Keratinocyte (primary cell): ENCODE data around the gene NUDT21. TPM values are rescaled to one million over a fixed set of nuclear protein-coding genes. Genes with fewer than 3 reads are reported as not detected.

Source experiments
- DNase-seq: peaks from one replicate; pipeline ENCODE4 v3.0.0-alpha.2; 2011; ENCODE audit warnings: low read depth, missing footprints, low spot score
- FAIRE-seq: peaks from 2 replicates; lab custom pipeline; 2011; peaks lifted over from hg19 to GRCh38; lab: Jason Lieb, UNC
- H2AFZ ChIP-seq: 2 replicates; pipeline ENCODE4 v1.6.0; 2012; ENCODE audit warnings: low read length, control low read depth, inconsistent platforms; ENCODE audit not compliant: control insufficient read depth
- H3K27ac ChIP-seq: 2 replicates; pipeline ENCODE4 v1.5.1; 2011; ENCODE audit warnings: low read length; ENCODE audit not compliant: control insufficient read depth, insufficient read depth
- H3K27me3 ChIP-seq: 3 replicates; pipeline ENCODE4 v1.6.0; 2011; ENCODE audit warnings: low read length; ENCODE audit not compliant: control insufficient read depth, insufficient read depth; ENCODE audit errors: extremely low read depth
- H3K36me3 ChIP-seq, 2 experiments: 2 replicates in 1 of 2; 3 replicates in 1 of 2; pipeline ENCODE4 v1.5.1; 2011; ENCODE audit warnings: low read length in 2 of 2, mild to moderate bottlenecking in 1 of 2; ENCODE audit not compliant: control insufficient read depth in 2 of 2, insufficient read depth in 2 of 2; ENCODE audit errors: extremely low read depth in 1 of 2
- H3K4me1 ChIP-seq: 3 replicates; pipeline ENCODE4 v1.5.1; 2011; ENCODE audit warnings: low read length; ENCODE audit not compliant: control insufficient read depth, insufficient read depth; ENCODE audit errors: extremely low read depth
- H3K4me2 ChIP-seq: 3 replicates; pipeline ENCODE4 v1.6.0; 2011; ENCODE audit warnings: low read depth, low read length; ENCODE audit not compliant: control insufficient read depth, insufficient read depth; ENCODE audit errors: extremely low read depth
- H3K4me3 ChIP-seq, 3 experiments: fragments of 200-600 bp in 1 of 3; sonication (generic) in 1 of 3; 2 replicates in 2 of 3; 3 replicates in 1 of 3; pipeline ENCODE4 v1.5.1; 2011 to 2016; ENCODE audit warnings: low read length in 3 of 3, mild to moderate bottlenecking in 3 of 3, control low read depth in 2 of 3, inconsistent platforms in 1 of 3, low read depth in 1 of 3, mixed read lengths in 1 of 3, mixed run types in 1 of 3, moderate library complexity in 1 of 3; ENCODE audit not compliant: control insufficient read depth in 2 of 3, insufficient read depth in 2 of 3; ENCODE audit errors: extremely low read depth in 1 of 3
- H3K79me2 ChIP-seq: 2 replicates; pipeline ENCODE4 v1.6.0; 2012; ENCODE audit warnings: low read length; ENCODE audit not compliant: control insufficient read depth, insufficient read depth
- H3K9ac ChIP-seq: 3 replicates; pipeline ENCODE4 v1.6.0; 2011; ENCODE audit warnings: low read length; ENCODE audit not compliant: control insufficient read depth, insufficient read depth; ENCODE audit errors: extremely low read depth
- H3K9me1 ChIP-seq: 3 replicates; pipeline ENCODE4 v1.6.0; 2011; ENCODE audit warnings: low read length; ENCODE audit not compliant: control insufficient read depth, insufficient read depth; ENCODE audit errors: extremely low read depth
- H3K9me3 ChIP-seq: 2 replicates; pipeline ENCODE4 v1.5.1; 2012; ENCODE audit warnings: low read depth, low read length; ENCODE audit not compliant: control insufficient read depth
- H4K20me1 ChIP-seq: 3 replicates; pipeline ENCODE4 v1.6.0; 2011; ENCODE audit warnings: low read length; ENCODE audit not compliant: control insufficient read depth, insufficient read depth; ENCODE audit errors: extremely low read depth
- EZH2 ChIP-seq: IDR thresholded peaks from one replicate; pipeline ENCODE4 v1.6.1; 2012; ENCODE audit warnings: inconsistent platforms, mild to moderate bottlenecking, low read length, moderate library complexity
- dilution Hi-C: fragments of 300-500 bp; cut with MboI; formaldehyde crosslinking; loops from one replicate; pipeline ENCODE4 v1.7.0; 2020; ENCODE audit warnings: low sequenced_read_pairs; ENCODE audit not compliant: extremely low pct_ligation_motif_present
- polyA plus RNA-seq, 5 experiments: library from polyadenylated mRNA; depleted of rRNA in 3 of 5; stranded (reverse) in 3 of 5; stranded (forward) in 1 of 5; unstranded in 1 of 5; fragments of >200 nt; gene quantifications; 1 replicate in 1 of 5; 2 replicates in 3 of 5; 3 replicates in 1 of 5; pipeline versions ENCODE4 v1.2.1 to v1.2.3, GENCODE V29; 2011 to 2012; ENCODE audit warnings: missing spikeins in 2 of 5, low read depth in 1 of 5, low replicate concordance in 1 of 5
- TF ChIP-seq, protein P1 (sequence below), 3 experiments: IDR thresholded peaks in 1 of 3; conservative IDR thresholded peaks in 1 of 3; optimal IDR thresholded peaks in 1 of 3; 2 replicates in 2 of 3; 3 replicates in 1 of 3; pipeline versions ENCODE3 to v1.5.1; 2011; ENCODE audit warnings: low read length in 3 of 3, mild to moderate bottlenecking in 3 of 3, moderate library complexity in 2 of 3, control low read depth in 1 of 3, inconsistent platforms in 1 of 3; ENCODE audit not compliant: insufficient read depth in 2 of 3; ENCODE audit errors: extremely low read depth in 1 of 3

NUDT21 gene
- polyA plus RNA-seq, 1 donor (not counting 4 experiments of a cell fraction or from before 2014, with no cell fraction given), result 98.2 TPM

DNA sequence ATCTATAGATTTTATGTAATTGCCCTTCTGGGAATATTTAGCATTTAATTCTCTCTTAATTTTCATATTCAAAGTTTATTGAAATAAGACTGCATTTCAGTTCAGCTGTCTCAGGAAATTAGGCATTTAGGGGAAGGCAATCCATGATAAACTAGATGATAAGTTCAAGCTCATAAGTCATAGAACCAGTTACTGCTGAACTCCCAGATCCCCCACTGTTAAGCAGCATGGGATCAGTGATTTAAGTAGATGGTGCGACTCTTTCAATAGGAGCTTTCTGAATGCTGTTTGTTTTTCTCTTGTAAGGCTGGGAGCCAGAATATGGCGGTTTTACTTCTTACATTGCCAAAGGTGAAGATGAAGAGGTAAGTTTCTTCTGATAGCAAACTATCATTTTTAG lies 24.1 kb upstream of the NUDT21 start:
- Histone ChIP-seq H3K27me3 (no peaks in the 10 kb centered on the region), H3K27ac (no peak overlapping the region), H3K9me1 (no peaks in the 10 kb centered on the region), H3K36me3 (peaks cover 24 to 61% of the 10 kb centered on the region in 2 experiments), H3K4me2 (no peak overlapping the region), H2AFZ (no peak overlapping the region), H3K79me2 (no peaks in the 10 kb centered on the region), H3K9me3 (no peaks in the 10 kb centered on the region), H3K9ac (no peak overlapping the region), H4K20me1 (peaks cover 4% of the 10 kb centered on the region), H3K4me3 (no peak overlapping the region), H3K4me1 (peaks cover 18% of the 10 kb centered on the region)
- DNase-seq (no peak), FAIRE-seq (no peak)
- dilution Hi-C loops, result no loop called here
- TF ChIP-seq, protein P1, sequence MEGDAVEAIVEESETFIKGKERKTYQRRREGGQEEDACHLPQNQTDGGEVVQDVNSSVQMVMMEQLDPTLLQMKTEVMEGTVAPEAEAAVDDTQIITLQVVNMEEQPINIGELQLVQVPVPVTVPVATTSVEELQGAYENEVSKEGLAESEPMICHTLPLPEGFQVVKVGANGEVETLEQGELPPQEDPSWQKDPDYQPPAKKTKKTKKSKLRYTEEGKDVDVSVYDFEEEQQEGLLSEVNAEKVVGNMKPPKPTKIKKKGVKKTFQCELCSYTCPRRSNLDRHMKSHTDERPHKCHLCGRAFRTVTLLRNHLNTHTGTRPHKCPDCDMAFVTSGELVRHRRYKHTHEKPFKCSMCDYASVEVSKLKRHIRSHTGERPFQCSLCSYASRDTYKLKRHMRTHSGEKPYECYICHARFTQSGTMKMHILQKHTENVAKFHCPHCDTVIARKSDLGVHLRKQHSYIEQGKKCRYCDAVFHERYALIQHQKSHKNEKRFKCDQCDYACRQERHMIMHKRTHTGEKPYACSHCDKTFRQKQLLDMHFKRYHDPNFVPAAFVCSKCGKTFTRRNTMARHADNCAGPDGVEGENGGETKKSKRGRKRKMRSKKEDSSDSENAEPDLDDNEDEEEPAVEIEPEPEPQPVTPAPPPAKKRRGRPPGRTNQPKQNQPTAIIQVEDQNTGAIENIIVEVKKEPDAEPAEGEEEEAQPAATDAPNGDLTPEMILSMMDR (optimal IDR thresholded peaks at IDR 0.05 in 1 of 3, IDR thresholded peaks at IDR 0.05 in 1 of 3, conservative IDR thresholded peaks at IDR 0.05 in 1 of 3; ENCODE audit: extremely low read depth in 1 of 3, insufficient read depth in 2 of 3, low read length in 3 of 3), result no peak
- TF ChIP-seq EZH2, result no peak

DNA sequence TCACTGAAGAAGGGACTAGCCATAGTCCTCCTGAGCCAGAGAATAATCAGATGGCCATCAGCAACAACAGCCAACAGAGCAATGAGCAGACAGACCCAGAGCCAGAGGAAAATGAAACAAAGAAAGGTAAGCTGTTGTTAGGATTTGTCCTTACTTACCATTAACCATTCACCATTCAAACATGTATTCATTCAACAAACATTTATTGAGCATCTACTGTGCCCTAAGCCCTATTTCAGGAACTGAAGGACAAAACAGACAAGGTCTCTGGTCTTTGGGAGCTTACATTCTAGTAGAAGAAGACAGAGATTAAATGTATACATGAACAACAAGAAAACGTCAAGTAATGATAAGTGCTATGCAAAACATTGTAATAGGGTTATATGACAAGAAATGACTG lies 19.5 kb upstream of the NUDT21 start:
- H4K20me1 ChIP-seq, result peaks cover 4% of the 10 kb centered on the region
- no peaks in the 10 kb centered on the region for H3K27me3 ChIP-seq
- H3K27ac ChIP-seq, result no peak overlapping the region
- H2AFZ ChIP-seq, result no peak overlapping the region
- no peak overlapping the region for H3K4me3 ChIP-seq
- H3K36me3 ChIP-seq, result peaks cover 30 to 62% of the 10 kb centered on the region in 2 experiments
- no peak overlapping the region for H3K4me2 ChIP-seq
- no peaks in the 10 kb centered on the region for H3K9me1 ChIP-seq
- TF ChIP-seq, protein P1 (optimal IDR thresholded peaks at IDR 0.05 in 1 of 3, IDR thresholded peaks at IDR 0.05 in 1 of 3, conservative IDR thresholded peaks at IDR 0.05 in 1 of 3; ENCODE audit: extremely low read depth in 1 of 3, insufficient read depth in 2 of 3, low read length in 3 of 3), result no peak
- TF ChIP-seq EZH2, result no peak
- no peaks in the 10 kb centered on the region for H3K79me2 ChIP-seq
- no peaks in the 10 kb centered on the region for H3K9me3 ChIP-seq
- DNase-seq (no peak), FAIRE-seq (no peak)
- H3K9ac ChIP-seq, result no peak overlapping the region
- dilution Hi-C loops, result no loop called here
- H3K4me1 ChIP-seq, result peaks cover 12% of the 10 kb centered on the region
